Astrocyte (in vitro differentiated cells and primary cell): Measurements from ENCODE around the gene KLHL25. TPM values are rescaled to one million over a fixed set of nuclear protein-coding genes. Genes with fewer than 3 reads are reported as not detected.

Experiments used
- DNase-seq: peaks from one replicate; pipeline ENCODE4 v3.0.0-alpha.2; 2010; ENCODE audit warnings: low read depth
- FAIRE-seq: peaks from 2 replicates; lab custom pipeline; 2011; peaks lifted over from hg19 to GRCh38; lab: Jason Lieb, UNC
- H2AFZ ChIP-seq: 2 replicates; pipeline ENCODE4 v1.6.0; 2012; ENCODE audit warnings: low read depth, low read length, inconsistent platforms
- H3K27ac ChIP-seq: 2 replicates; pipeline ENCODE4 v1.5.1; 2011; ENCODE audit warnings: low read depth, low read length, inconsistent platforms
- H3K27me3 ChIP-seq: 2 replicates; pipeline ENCODE4 v1.6.0; 2011; ENCODE audit warnings: low read length, inconsistent platforms; ENCODE audit not compliant: insufficient read depth
- H3K36me3 ChIP-seq: 2 replicates; pipeline ENCODE4 v1.5.1; 2011; ENCODE audit warnings: low read length, inconsistent platforms; ENCODE audit not compliant: insufficient read depth
- H3K4me1 ChIP-seq: 2 replicates; pipeline ENCODE4 v1.5.1; 2011; ENCODE audit warnings: low read length, inconsistent platforms; ENCODE audit not compliant: insufficient read depth
- H3K4me2 ChIP-seq: 2 replicates; pipeline ENCODE4 v1.6.0; 2012; ENCODE audit warnings: low read length, inconsistent platforms
- H3K4me3 ChIP-seq: 2 replicates; pipeline ENCODE4 v1.5.1; 2011; ENCODE audit warnings: low read depth, mild to moderate bottlenecking, low read length, inconsistent platforms; ENCODE audit not compliant: insufficient read depth
- H3K79me2 ChIP-seq: 2 replicates; pipeline ENCODE4 v1.6.0; 2012; ENCODE audit warnings: mild to moderate bottlenecking, low read length, inconsistent platforms; ENCODE audit not compliant: insufficient read depth
- H3K9ac ChIP-seq: 2 replicates; pipeline ENCODE4 v1.6.0; 2012; ENCODE audit warnings: mild to moderate bottlenecking, low read length, inconsistent platforms
- H3K9me3 ChIP-seq: 2 replicates; pipeline ENCODE4 v1.5.1; 2012; ENCODE audit warnings: low read depth, mild to moderate bottlenecking, low read length, inconsistent platforms; ENCODE audit not compliant: insufficient read depth
- H4K20me1 ChIP-seq: 2 replicates; pipeline ENCODE4 v1.6.0; 2012; ENCODE audit warnings: low read length, inconsistent platforms; ENCODE audit not compliant: insufficient read depth
- H3K27ac Mint-ChIP-seq: one replicate; pipeline ENCODE4 v1.8.0; 2021; ENCODE audit warnings: mild to moderate bottlenecking, mixed read lengths; ENCODE audit not compliant: unreplicated experiment
- H3K27me3 Mint-ChIP-seq: one replicate; pipeline ENCODE4 v1.8.0; 2021; ENCODE audit warnings: low read depth, mixed read lengths; ENCODE audit not compliant: unreplicated experiment
- H3K36me3 Mint-ChIP-seq: one replicate; pipeline ENCODE4 v1.8.0; 2021; ENCODE audit warnings: low read depth, mixed read lengths; ENCODE audit not compliant: unreplicated experiment
- H3K4me1 Mint-ChIP-seq: one replicate; pipeline ENCODE4 v1.8.0; 2021; ENCODE audit warnings: low read depth, mixed read lengths; ENCODE audit not compliant: unreplicated experiment
- H3K4me3 Mint-ChIP-seq: one replicate; pipeline ENCODE4 v1.8.0; 2021; ENCODE audit warnings: mild to moderate bottlenecking, moderate library complexity, mixed read lengths; ENCODE audit not compliant: unreplicated experiment
- H3K9me3 Mint-ChIP-seq: one replicate; pipeline ENCODE4 v1.8.0; 2021; ENCODE audit warnings: mild to moderate bottlenecking, mixed read lengths; ENCODE audit not compliant: unreplicated experiment
- CTCF ChIP-seq: IDR thresholded peaks from 2 replicates; pipeline ENCODE4 v1.5.1; 2011; ENCODE audit warnings: low read depth, mild to moderate bottlenecking, inconsistent platforms, low read length, moderate library complexity; ENCODE audit not compliant: insufficient read depth
- EZH2 ChIP-seq: IDR thresholded peaks from 2 replicates; pipeline ENCODE4 v1.6.1; 2012; ENCODE audit warnings: mild to moderate bottlenecking, low read length, inconsistent platforms; ENCODE audit not compliant: insufficient read depth
- total RNA-seq: library from RNA; stranded (reverse); gene quantifications from 2 replicates; pipeline ENCODE4 v1.2.1, GENCODE V29; 2021

Gene KLHL25
- total RNA-seq, 1 donor from 2014 or later: 5.6 TPM

GRCh38 chr15:85745525-85746150 lies 49.1 kb downstream of the KLHL25 start:
- FAIRE-seq (no peak), DNase-seq (no peak)
- Histone ChIP-seq H3K9ac (no peak overlapping the region), H3K4me2 (no peak overlapping the region), H3K27me3 (no peaks in the 10 kb centered on the region), H3K9me3 (no peaks in the 10 kb centered on the region), H2AFZ (no peak overlapping the region), H3K4me3 (no peak overlapping the region), H4K20me1 (peaks cover 38% of the 10 kb centered on the region), H3K79me2 (no peaks in the 10 kb centered on the region), H3K36me3 (peaks cover 29% of the 10 kb centered on the region), H3K27ac (no peak overlapping the region), H3K4me1 (peaks cover 7% of the 10 kb centered on the region)
- TF ChIP-seq CTCF (no peak), EZH2 (no peak)
- H3K27me3 Mint-ChIP-seq: no peaks in the 10 kb centered on the region
- no peak overlapping the region for H3K27ac Mint-ChIP-seq
- H3K4me3 Mint-ChIP-seq: no peak overlapping the region
- H3K4me1 Mint-ChIP-seq: peaks cover 14% of the 10 kb centered on the region
- H3K36me3 Mint-ChIP-seq: peaks cover 11% of the 10 kb centered on the region
- H3K9me3 Mint-ChIP-seq: no peaks in the 10 kb centered on the region

GRCh38 chr15:85745023-85745422 lies 49.7 kb downstream of the KLHL25 start:
- no peaks in the 10 kb centered on the region for H3K27me3 Mint-ChIP-seq
- no peak overlapping the region for H3K4me3 Mint-ChIP-seq
- H3K4me2 ChIP-seq: no peak overlapping the region
- no peak for DNase-seq
- H3K4me3 ChIP-seq: no peak overlapping the region
- no peaks in the 10 kb centered on the region for H3K9me3 ChIP-seq
- peaks cover 10% of the 10 kb centered on the region for H3K4me1 Mint-ChIP-seq
- no peak overlapping the region for H3K27ac Mint-ChIP-seq
- H3K9ac ChIP-seq: no peak overlapping the region
- peaks cover 36% of the 10 kb centered on the region for H4K20me1 ChIP-seq
- H3K27me3 ChIP-seq: no peaks in the 10 kb centered on the region
- no peak for FAIRE-seq
- no peaks in the 10 kb centered on the region for H3K9me3 Mint-ChIP-seq
- H3K27ac ChIP-seq: no peak overlapping the region
- no peaks in the 10 kb centered on the region for H3K79me2 ChIP-seq
- TF ChIP-seq EZH2 (no peak), CTCF (no peak)
- H3K36me3 ChIP-seq: peaks cover 33% of the 10 kb centered on the region
- no peak overlapping the region for H2AFZ ChIP-seq
- peaks cover 9% of the 10 kb centered on the region for H3K36me3 Mint-ChIP-seq
- peaks cover 2% of the 10 kb centered on the region for H3K4me1 ChIP-seq

- Mint-ChIP-seq H3K27me3 (no peaks in the 10 kb centered on the region), H3K36me3 (peaks cover 9% of the 10 kb centered on the region), H3K27ac (no peak overlapping the region), H3K9me3 (no peaks in the 10 kb centered on the region), H3K4me3 (no peak overlapping the region), H3K4me1 (peaks cover 10% of the 10 kb centered on the region)
- no peak for FAIRE-seq
- peaks cover 33% of the 10 kb centered on the region for H3K36me3 ChIP-seq
- no peak overlapping the region for H2AFZ ChIP-seq
- H4K20me1 ChIP-seq: peaks cover 36% of the 10 kb centered on the region
- DNase-seq: no peak
- H3K4me2 ChIP-seq: no peak overlapping the region
- no peak for TF ChIP-seq EZH2
- TF ChIP-seq CTCF: no peak
- no peaks in the 10 kb centered on the region for H3K27me3 ChIP-seq
- H3K4me1 ChIP-seq: peaks cover 2% of the 10 kb centered on the region
- no peak overlapping the region for H3K9ac ChIP-seq
- no peaks in the 10 kb centered on the region for H3K9me3 ChIP-seq
- no peak overlapping the region for H3K4me3 ChIP-seq
- H3K79me2 ChIP-seq: no peaks in the 10 kb centered on the region
- no peak overlapping the region for H3K27ac ChIP-seq
Observed at GRCh38 chr15:85744579-85744978, 50.1 kb downstream of the KLHL25 start.
